OCI-LY3 (cell line): Measurements from ENCODE around the gene PRSS27.

ENCODE experiments used
- H2AFZ ChIP-seq: fragments of 200-600, 300-600 bp; shearing (Covaris generic); 2 replicates; pipeline ENCODE4 v1.6.0; 2014; ENCODE audit warnings: antibody characterized with exemption, low read depth, low read length
- H3K27ac ChIP-seq: fragments of 200-600, 300-600 bp; sonication (generic); 2 replicates; pipeline ENCODE4 v1.5.1; 2014; ENCODE audit warnings: mild to moderate bottlenecking, low read length, moderate library complexity, mixed read lengths
- H3K27me3 ChIP-seq: fragments of 200-600, 300-600 bp; sonication (generic); 2 replicates; pipeline ENCODE4 v1.6.1; 2014; ENCODE audit warnings: low read depth, low read length, mixed read lengths
- H3K36me3 ChIP-seq: fragments of 200-600, 300-600 bp; sonication (generic); replicated peaks from 2 replicates; pipeline ENCODE3; 2014; ENCODE audit warnings: low read depth, low read length, mixed read lengths
- H3K4me1 ChIP-seq: fragments of 300-600, 200-600 bp; sonication (generic); 2 replicates; pipeline ENCODE4 v1.6.1; 2014; ENCODE audit warnings: low read length, mixed read lengths
- H3K4me2 ChIP-seq: fragments of 200-600, 300-600 bp; sonication (generic); 2 replicates; pipeline ENCODE4 v1.6.1; 2014; ENCODE audit warnings: low read length, mixed read lengths
- H3K4me3 ChIP-seq: fragments of 300-600, 200-600 bp; sonication (generic); 2 replicates; pipeline ENCODE4 v1.5.1; 2014; ENCODE audit warnings: antibody characterized with exemption, mild to moderate bottlenecking, low read length, moderate library complexity
- H3K79me2 ChIP-seq: fragments of 300-600, 200-600 bp; shearing (Covaris generic); 2 replicates; pipeline ENCODE4 v1.6.1; 2014; ENCODE audit warnings: mild to moderate bottlenecking, low read length, mixed read lengths
- H3K9ac ChIP-seq: fragments of 300-600, 200-600 bp; shearing (Covaris generic); 2 replicates; pipeline ENCODE4 v1.6.0; 2014; ENCODE audit warnings: mild to moderate bottlenecking, low read length, moderate library complexity
- H3K9me3 ChIP-seq: fragments of 200-600, 300-600 bp; shearing (Covaris generic); 2 replicates; pipeline ENCODE4 v1.6.1; 2014; ENCODE audit warnings: low read length, mixed read lengths; ENCODE audit not compliant: insufficient read depth
- H4K20me1 ChIP-seq: fragments of 200-600, 300-600 bp; sonication (generic); 2 replicates; pipeline ENCODE4 v1.6.1; 2016; ENCODE audit warnings: low read length, mixed read lengths; ENCODE audit not compliant: insufficient read depth
- EZH2phosphoT487 ChIP-seq: fragments of 200-600 bp; shearing (Covaris generic); IDR thresholded peaks from 2 replicates; pipeline ENCODE4 v1.6.1; 2018; ENCODE audit warnings: antibody characterized with exemption, mixed run types, low read depth
- TF ChIP-seq, protein P1 (sequence below): fragments of 200-600, 300-600 bp; sonication (generic); IDR thresholded peaks from 2 replicates; pipeline ENCODE4 v1.5.1; 2014; ENCODE audit warnings: antibody characterized with exemption, low read length, low read depth

PRSS27 gene

GRCh38 chr16:2713985-2714774 lies 5.8 kb downstream of the PRSS27 start:
- Histone ChIP-seq H3K9me3 (no peaks in the 10 kb centered on the region), H3K4me1 (no peaks in the 10 kb centered on the region), H3K27me3 (no peaks in the 10 kb centered on the region), H4K20me1 (peaks cover 9% of the 10 kb centered on the region), H3K9ac (no peak overlapping the region), H3K4me3 (no peak overlapping the region), H3K36me3 (no peaks in the 10 kb centered on the region), H3K79me2 (no peaks in the 10 kb centered on the region), H2AFZ (no peak overlapping the region), H3K27ac (no peak overlapping the region), H3K4me2 (no peak overlapping the region)
- TF ChIP-seq, protein P1, sequence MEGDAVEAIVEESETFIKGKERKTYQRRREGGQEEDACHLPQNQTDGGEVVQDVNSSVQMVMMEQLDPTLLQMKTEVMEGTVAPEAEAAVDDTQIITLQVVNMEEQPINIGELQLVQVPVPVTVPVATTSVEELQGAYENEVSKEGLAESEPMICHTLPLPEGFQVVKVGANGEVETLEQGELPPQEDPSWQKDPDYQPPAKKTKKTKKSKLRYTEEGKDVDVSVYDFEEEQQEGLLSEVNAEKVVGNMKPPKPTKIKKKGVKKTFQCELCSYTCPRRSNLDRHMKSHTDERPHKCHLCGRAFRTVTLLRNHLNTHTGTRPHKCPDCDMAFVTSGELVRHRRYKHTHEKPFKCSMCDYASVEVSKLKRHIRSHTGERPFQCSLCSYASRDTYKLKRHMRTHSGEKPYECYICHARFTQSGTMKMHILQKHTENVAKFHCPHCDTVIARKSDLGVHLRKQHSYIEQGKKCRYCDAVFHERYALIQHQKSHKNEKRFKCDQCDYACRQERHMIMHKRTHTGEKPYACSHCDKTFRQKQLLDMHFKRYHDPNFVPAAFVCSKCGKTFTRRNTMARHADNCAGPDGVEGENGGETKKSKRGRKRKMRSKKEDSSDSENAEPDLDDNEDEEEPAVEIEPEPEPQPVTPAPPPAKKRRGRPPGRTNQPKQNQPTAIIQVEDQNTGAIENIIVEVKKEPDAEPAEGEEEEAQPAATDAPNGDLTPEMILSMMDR = no peak
- no peak for TF ChIP-seq EZH2phosphoT487

DNA sequence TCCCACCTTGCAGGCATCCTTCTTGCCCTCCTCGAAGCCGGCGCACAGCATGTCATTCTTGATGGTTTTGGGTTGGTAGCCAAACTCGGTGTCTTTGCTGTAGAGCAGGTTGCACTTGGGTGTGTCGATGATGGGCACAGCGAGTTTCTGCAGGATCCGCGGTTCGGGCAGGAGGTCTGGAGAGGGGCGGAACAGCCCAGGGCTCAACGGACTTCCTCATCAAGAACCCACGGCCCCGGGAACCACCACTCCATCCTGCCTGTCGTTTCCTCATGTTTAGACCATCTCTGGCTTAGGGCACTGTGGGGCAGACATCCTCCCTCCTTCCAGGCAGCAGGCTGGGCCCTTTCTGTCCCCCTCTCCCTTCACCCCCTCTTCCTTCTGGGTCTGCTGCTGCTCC lies 6.5 kb downstream of the PRSS27 start:
- no peaks in the 10 kb centered on the region for H3K79me2 ChIP-seq
- H3K4me1 ChIP-seq = no peaks in the 10 kb centered on the region
- H3K9me3 ChIP-seq = no peaks in the 10 kb centered on the region
- no peak overlapping the region for H2AFZ ChIP-seq
- H3K9ac ChIP-seq = no peak overlapping the region
- H3K27me3 ChIP-seq = no peaks in the 10 kb centered on the region
- H3K4me2 ChIP-seq = no peak overlapping the region
- peaks cover 9% of the 10 kb centered on the region for H4K20me1 ChIP-seq
- TF ChIP-seq, protein P1 = no peak
- no peak for TF ChIP-seq EZH2phosphoT487
- H3K36me3 ChIP-seq = peaks cover 3% of the 10 kb centered on the region
- H3K4me3 ChIP-seq = no peak overlapping the region
- no peak overlapping the region for H3K27ac ChIP-seq

DNA sequence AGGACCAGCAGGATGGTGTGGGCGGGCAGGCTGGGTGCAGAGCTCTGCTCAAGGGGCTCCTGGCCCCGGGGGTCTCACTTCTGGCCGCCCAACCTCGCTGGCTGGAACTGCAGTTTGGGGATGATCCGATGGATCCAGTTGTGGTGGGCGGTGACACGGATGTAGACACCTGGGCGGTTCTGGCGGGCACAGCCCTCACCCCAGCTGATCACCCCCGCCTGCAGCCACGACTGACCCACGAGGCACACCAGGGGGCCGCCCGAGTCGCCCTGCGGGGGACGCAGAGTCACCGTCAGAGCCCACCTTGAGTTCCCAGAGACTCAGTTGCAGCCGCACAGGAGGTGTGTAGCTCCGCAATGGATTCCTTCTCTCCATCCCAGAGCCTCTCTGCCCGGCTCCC lies 7.5 kb downstream of the PRSS27 start:
- Histone ChIP-seq H3K4me3 (no peak overlapping the region), H3K27me3 (no peaks in the 10 kb centered on the region), H3K4me2 (no peak overlapping the region), H4K20me1 (peaks cover 9% of the 10 kb centered on the region), H3K79me2 (no peaks in the 10 kb centered on the region), H3K9me3 (no peaks in the 10 kb centered on the region), H3K9ac (no peak overlapping the region), H3K4me1 (no peaks in the 10 kb centered on the region), H3K27ac (no peak overlapping the region), H2AFZ (no peak overlapping the region), H3K36me3 (peaks cover 9% of the 10 kb centered on the region)
- no peak for TF ChIP-seq EZH2phosphoT487
- TF ChIP-seq, protein P1 = no peak

DNA sequence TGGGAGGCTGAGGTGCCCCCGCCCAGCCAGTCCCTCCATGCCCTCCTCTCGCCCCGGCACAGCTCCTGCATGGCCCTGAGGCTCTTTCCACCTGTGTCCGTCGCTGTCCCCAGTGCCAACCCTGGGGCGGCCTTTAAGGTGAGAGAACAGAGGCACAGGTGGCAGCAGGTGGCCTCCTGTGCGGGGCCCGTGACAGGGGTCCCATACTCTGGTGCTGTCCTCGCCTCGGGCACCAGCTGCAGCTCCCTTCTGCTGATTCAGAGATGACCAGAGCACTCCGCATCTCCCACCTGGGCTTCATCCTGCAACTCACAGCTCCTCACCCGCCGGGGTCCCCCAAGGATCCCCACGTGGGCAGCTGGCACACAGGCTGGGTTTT lies 8.0 kb downstream of the PRSS27 start:
- H3K36me3 ChIP-seq = peaks cover 14% of the 10 kb centered on the region
- TF ChIP-seq, protein P1 = no peak
- TF ChIP-seq EZH2phosphoT487 = no peak
- no peak overlapping the region for H3K9ac ChIP-seq
- H3K79me2 ChIP-seq = no peaks in the 10 kb centered on the region
- no peak overlapping the region for H3K27ac ChIP-seq
- H3K4me1 ChIP-seq = no peaks in the 10 kb centered on the region
- peaks cover 9% of the 10 kb centered on the region for H4K20me1 ChIP-seq
- H2AFZ ChIP-seq = no peak overlapping the region
- H3K9me3 ChIP-seq = no peaks in the 10 kb centered on the region
- H3K4me2 ChIP-seq = no peak overlapping the region
- no peaks in the 10 kb centered on the region for H3K27me3 ChIP-seq
- no peak overlapping the region for H3K4me3 ChIP-seq
